Measurements from ENCODE around the gene RNASET2. TPM values are rescaled to one million over a fixed set of nuclear protein-coding genes. Genes with fewer than 3 reads are reported as not detected.

RNASET2 gene
- total and polyA plus RNA-seq, 2 of the 13 experiments (the other 11 are each of a cell fraction or from before 2014, with no cell fraction given), result 44.6 to 597 TPM

DNA sequence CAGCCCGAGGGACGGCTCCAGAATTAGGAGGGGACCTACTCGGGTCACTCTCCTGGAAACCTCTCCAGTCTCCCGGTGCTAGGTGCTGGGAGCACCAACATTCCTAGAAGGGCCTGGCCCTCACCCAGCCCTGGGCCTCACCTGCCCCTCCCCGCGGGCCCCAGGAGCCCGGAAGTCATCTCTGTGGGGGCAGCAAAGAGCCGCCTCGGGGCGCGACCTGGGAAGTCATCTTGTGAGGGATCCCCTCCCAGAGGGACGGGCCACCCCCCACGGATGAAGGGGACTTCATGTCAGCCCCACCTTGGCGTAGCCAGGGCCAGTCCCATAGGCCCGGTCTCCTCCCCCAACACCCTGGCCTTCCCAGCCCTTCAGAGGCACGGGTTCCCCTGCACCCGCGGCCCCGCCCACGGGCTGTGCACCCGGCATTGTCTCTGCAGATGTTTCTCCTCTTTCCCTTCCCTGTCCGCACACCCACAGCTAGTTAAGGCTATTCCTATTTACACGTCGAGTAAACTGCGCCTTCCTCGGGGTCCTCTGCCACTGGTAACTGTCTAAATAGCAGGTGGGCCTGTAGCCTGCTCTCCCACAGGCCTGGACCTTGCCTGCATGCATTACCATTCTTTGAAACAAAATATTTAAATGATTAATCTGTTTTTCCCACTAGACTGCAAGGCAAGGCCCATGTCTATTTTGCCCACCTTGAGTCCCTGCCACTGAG is 896 bp upstream of the RNASET2 start (continued):
- TF ChIP-seq ZFX (CRISPR knock-in tag; IDR thresholded peaks at IDR 0.05; ENCODE audit: low read depth) (peak; percentile 81), ERF (CRISPR knock-in tag; IDR thresholded peaks at IDR 0.05) (peak; percentile 98), CREM (IDR thresholded peaks at IDR 0.05) (peak; percentile 78), CREM (CRISPR knock-in tag; IDR thresholded peaks at IDR 0.05) (no peak), RFXAP (CRISPR knock-in tag; IDR thresholded peaks at IDR 0.05; ENCODE audit: borderline replicate concordance) (no peak), NR2F2 (IDR thresholded peaks at IDR 0.05; ENCODE audit: borderline replicate concordance, low read depth) (peak; percentile 80; the same call in 1 of the 2 replicates), ZNF891 (CRISPR knock-in tag; IDR thresholded peaks at IDR 0.05) (no peak), HMGXB3 (CRISPR knock-in tag; IDR thresholded peaks at IDR 0.05; ENCODE audit: borderline replicate concordance) (peak; percentile 56), SPEN (CRISPR knock-in tag; IDR thresholded peaks at IDR 0.05; ENCODE audit: low read depth) (no peak; the same call in none of the 2 replicates), ISL2 (CRISPR knock-in tag; IDR thresholded peaks at IDR 0.05) (no peak; the same call in 1 of the 2 replicates), GATAD1 (CRISPR knock-in tag; IDR thresholded peaks at IDR 0.05) (peak; percentile 35), ZNF569 (CRISPR knock-in tag; IDR thresholded peaks at IDR 0.05; ENCODE audit: borderline replicate concordance) (peak; percentile 31; the same call in 1 of the 2 replicates), MED13 (CRISPR knock-in tag; IDR thresholded peaks at IDR 0.05) (no peak), EP300 (IDR thresholded peaks at IDR 0.05; ENCODE audit: low read depth in 2 of 2, low read length in 2 of 2) (peak in 1 of 2 experiments; percentile 62; a peak in 2 of 4 replicates), EP300 (CRISPR knock-in tag; IDR thresholded peaks at IDR 0.05; ENCODE audit: borderline replicate concordance) (no peak), HCFC1 (IDR thresholded peaks at IDR 0.05; ENCODE audit: low read depth, low read length) (no peak)
- TF ChIP-seq, protein P1, sequence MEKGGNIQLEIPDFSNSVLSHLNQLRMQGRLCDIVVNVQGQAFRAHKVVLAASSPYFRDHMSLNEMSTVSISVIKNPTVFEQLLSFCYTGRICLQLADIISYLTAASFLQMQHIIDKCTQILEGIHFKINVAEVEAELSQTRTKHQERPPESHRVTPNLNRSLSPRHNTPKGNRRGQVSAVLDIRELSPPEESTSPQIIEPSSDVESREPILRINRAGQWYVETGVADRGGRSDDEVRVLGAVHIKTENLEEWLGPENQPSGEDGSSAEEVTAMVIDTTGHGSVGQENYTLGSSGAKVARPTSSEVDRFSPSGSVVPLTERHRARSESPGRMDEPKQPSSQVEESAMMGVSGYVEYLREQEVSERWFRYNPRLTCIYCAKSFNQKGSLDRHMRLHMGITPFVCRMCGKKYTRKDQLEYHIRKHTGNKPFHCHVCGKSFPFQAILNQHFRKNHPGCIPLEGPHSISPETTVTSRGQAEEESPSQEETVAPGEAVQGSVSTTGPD (CRISPR knock-in tag; IDR thresholded peaks at IDR 0.05), result peak; percentile 27; the same call in 1 of the 2 replicates
- TF ChIP-seq, protein P2, sequence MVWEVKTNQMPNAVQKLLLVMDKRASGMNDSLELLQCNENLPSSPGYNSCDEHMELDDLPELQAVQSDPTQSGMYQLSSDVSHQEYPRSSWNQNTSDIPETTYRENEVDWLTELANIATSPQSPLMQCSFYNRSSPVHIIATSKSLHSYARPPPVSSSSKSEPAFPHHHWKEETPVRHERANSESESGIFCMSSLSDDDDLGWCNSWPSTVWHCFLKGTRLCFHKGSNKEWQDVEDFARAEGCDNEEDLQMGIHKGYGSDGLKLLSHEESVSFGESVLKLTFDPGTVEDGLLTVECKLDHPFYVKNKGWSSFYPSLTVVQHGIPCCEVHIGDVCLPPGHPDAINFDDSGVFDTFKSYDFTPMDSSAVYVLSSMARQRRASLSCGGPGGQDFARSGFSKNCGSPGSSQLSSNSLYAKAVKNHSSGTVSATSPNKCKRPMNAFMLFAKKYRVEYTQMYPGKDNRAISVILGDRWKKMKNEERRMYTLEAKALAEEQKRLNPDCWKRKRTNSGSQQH (CRISPR knock-in tag; IDR thresholded peaks at IDR 0.05; ENCODE audit: low read depth), result no peak; the same call in 1 of the 2 replicates
- TF ChIP-seq, protein P3, sequence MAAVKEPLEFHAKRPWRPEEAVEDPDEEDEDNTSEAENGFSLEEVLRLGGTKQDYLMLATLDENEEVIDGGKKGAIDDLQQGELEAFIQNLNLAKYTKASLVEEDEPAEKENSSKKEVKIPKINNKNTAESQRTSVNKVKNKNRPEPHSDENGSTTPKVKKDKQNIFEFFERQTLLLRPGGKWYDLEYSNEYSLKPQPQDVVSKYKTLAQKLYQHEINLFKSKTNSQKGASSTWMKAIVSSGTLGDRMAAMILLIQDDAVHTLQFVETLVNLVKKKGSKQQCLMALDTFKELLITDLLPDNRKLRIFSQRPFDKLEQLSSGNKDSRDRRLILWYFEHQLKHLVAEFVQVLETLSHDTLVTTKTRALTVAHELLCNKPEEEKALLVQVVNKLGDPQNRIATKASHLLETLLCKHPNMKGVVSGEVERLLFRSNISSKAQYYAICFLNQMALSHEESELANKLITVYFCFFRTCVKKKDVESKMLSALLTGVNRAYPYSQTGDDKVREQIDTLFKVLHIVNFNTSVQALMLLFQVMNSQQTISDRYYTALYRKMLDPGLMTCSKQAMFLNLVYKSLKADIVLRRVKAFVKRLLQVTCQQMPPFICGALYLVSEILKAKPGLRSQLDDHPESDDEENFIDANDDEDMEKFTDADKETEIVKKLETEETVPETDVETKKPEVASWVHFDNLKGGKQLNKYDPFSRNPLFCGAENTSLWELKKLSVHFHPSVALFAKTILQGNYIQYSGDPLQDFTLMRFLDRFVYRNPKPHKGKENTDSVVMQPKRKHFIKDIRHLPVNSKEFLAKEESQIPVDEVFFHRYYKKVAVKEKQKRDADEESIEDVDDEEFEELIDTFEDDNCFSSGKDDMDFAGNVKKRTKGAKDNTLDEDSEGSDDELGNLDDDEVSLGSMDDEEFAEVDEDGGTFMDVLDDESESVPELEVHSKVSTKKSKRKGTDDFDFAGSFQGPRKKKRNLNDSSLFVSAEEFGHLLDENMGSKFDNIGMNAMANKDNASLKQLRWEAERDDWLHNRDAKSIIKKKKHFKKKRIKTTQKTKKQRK (IDR thresholded peaks at IDR 0.05; ENCODE audit: low read length), result no peak

All from HepG2 (cell line).